Neuronal stem cell (in vitro differentiated cells): ENCODE measurements around the gene ROBO3.

ENCODE experiments used
- DNase-seq: peaks from one replicate; pipeline ENCODE4 v3.0.0-alpha.2; 2013; ENCODE audit warnings: low spot score
- H2AFZ ChIP-seq: one replicate; pipeline ENCODE4 v1.6.1; 2013; ENCODE audit warnings: mild to moderate bottlenecking, low read length, inconsistent platforms
- H2AK5ac ChIP-seq: 2 replicates; pipeline ENCODE4 v1.6.1; 2013; ENCODE audit warnings: low read depth, mild to moderate bottlenecking, inconsistent platforms, low read length, moderate library complexity, mixed read lengths
- H2BK120ac ChIP-seq: 2 replicates; pipeline ENCODE4 v1.6.1; 2013; ENCODE audit warnings: low read depth, mild to moderate bottlenecking, inconsistent platforms, low read length, moderate library complexity, mixed read lengths
- H2BK12ac ChIP-seq: one replicate; pipeline ENCODE4 v1.6.1; 2013; ENCODE audit warnings: low read length, inconsistent platforms
- H2BK15ac ChIP-seq: 2 replicates; pipeline ENCODE4 v1.6.1; 2013; ENCODE audit warnings: mild to moderate bottlenecking, low read length, inconsistent platforms, mixed read lengths
- H2BK5ac ChIP-seq: one replicate; pipeline ENCODE4 v1.6.1; 2013; ENCODE audit warnings: inconsistent platforms, mild to moderate bottlenecking, low read length, moderate library complexity
- H3K14ac ChIP-seq: one replicate; pipeline ENCODE4 v1.6.1; 2013; ENCODE audit warnings: low read length, inconsistent platforms
- H3K18ac ChIP-seq: 2 replicates; pipeline ENCODE4 v1.6.1; 2013; ENCODE audit warnings: low read length, inconsistent platforms
- H3K23ac ChIP-seq: 2 replicates; pipeline ENCODE4 v1.6.1; 2013; ENCODE audit warnings: low read depth, mild to moderate bottlenecking, mixed read lengths, low read length, inconsistent platforms; ENCODE audit not compliant: poor library complexity
- H3K27ac ChIP-seq: replicated peaks from 3 replicates; pipeline ENCODE4 v1.5.1; 2013; ENCODE audit warnings: low read length, inconsistent platforms
- H3K27me3 ChIP-seq, 3 experiments: 2 replicates each; pipeline ENCODE4 v1.6.1; 2013; ENCODE audit warnings: low read length in 3 of 3, mild to moderate bottlenecking in 2 of 3, inconsistent platforms in 1 of 3, low read depth in 1 of 3, mixed read lengths in 1 of 3, moderate library complexity in 1 of 3; ENCODE audit not compliant: control insufficient read depth in 3 of 3, insufficient read depth in 3 of 3
- H3K36me3 ChIP-seq, 2 donors: replicated peaks in 1 of 2; 2 replicates each; pipeline ENCODE4 v1.6.1; 2013; ENCODE audit warnings: low read length in 2 of 2; ENCODE audit not compliant: control insufficient read depth in 2 of 2, insufficient read depth in 2 of 2
- H3K4ac ChIP-seq: 2 replicates; pipeline ENCODE4 v1.6.1; 2013; ENCODE audit warnings: inconsistent platforms, mild to moderate bottlenecking, low read length, moderate library complexity
- H3K4me1 ChIP-seq, 2 donors: 1 replicate in 1 of 2; 2 replicates in 1 of 2; pipeline ENCODE4 v1.6.1; 2013; ENCODE audit warnings: low read length in 2 of 2, low read depth in 1 of 2; ENCODE audit not compliant: control insufficient read depth in 2 of 2, insufficient read depth in 1 of 2
- H3K4me2 ChIP-seq: one replicate; pipeline ENCODE4 v1.6.1; 2013; ENCODE audit warnings: mild to moderate bottlenecking, low read length, inconsistent platforms; ENCODE audit not compliant: insufficient read depth, poor library complexity, severe bottlenecking
- H3K4me3 ChIP-seq, 2 donors: 2 replicates each; pipeline ENCODE4 v1.5.1; 2013; ENCODE audit warnings: low read length in 2 of 2, mild to moderate bottlenecking in 2 of 2, inconsistent platforms in 1 of 2, moderate library complexity in 1 of 2
- H3K79me1 ChIP-seq: one replicate; pipeline ENCODE4 v1.6.1; 2013; ENCODE audit warnings: low read depth, mild to moderate bottlenecking, inconsistent platforms, low read length, moderate library complexity
- H3K9ac ChIP-seq: one replicate; pipeline ENCODE4 v1.6.1; 2013; ENCODE audit warnings: mild to moderate bottlenecking, low read depth, low read length, inconsistent platforms; ENCODE audit not compliant: poor library complexity
- H3K9me3 ChIP-seq, 2 donors: replicated peaks in 1 of 2; 2 replicates each; pipeline versions ENCODE3 to v1.6.1; 2013; ENCODE audit warnings: low read length in 2 of 2, mild to moderate bottlenecking in 2 of 2, inconsistent platforms in 1 of 2, low read depth in 1 of 2, mixed read lengths in 1 of 2, moderate library complexity in 1 of 2; ENCODE audit not compliant: control insufficient read depth in 2 of 2, insufficient read depth in 1 of 2
- H4K8ac ChIP-seq: one replicate; pipeline ENCODE4 v1.6.1; 2013; ENCODE audit warnings: low read depth, mild to moderate bottlenecking, inconsistent platforms, low read length, moderate library complexity
- H4K91ac ChIP-seq: one replicate; pipeline ENCODE4 v1.6.1; 2013; ENCODE audit warnings: low read length, low read depth, mild to moderate bottlenecking, inconsistent platforms; ENCODE audit not compliant: poor library complexity
- WGBS, 2 donors: extraction: QIAGEN DNeasy Blood & Tissue Kit; methylation state at CpG; one replicate each; pipeline ENCODE4 v1.1.7; 2013; ENCODE audit warnings: missing lambda C conversion rate in 2 of 2, mixed read lengths in 1 of 2; ENCODE audit not compliant: insufficient read length in 2 of 2, insufficient replicate concordance in 1 of 2; ENCODE audit errors: extremely low coverage in 2 of 2; 5-methylcytosine and 5-hydroxymethylcytosine counted together

Gene ROBO3

DNA sequence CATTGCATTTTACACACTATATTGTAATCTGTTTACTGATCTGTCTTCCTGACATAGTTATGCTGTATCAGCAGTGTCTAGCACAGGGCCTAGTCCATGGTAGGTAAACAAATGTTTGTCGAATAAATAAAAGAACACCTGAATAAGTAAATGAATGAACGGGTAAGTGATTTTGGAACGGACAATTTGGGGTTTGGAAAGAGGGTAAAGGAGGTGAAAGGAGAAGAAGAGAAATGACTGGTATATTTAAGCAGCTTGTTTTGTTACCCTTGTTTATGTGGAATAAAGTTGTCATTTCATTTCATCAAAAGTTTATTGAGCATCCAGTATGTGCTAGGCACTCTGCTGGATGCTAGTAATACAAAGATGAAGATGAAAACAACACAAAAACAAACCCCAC lies 53.7 kb downstream of the ROBO3 start, which contains the start of gene HEPN1:
TSS of gene HEPN1 (plus strand) at position 301 of the 400 bp plus-strand sequence.
- no peaks in the 10 kb centered on the region for H3K79me1 ChIP-seq
- DNase-seq: no peak
- no peak within 1 kb of the TSS for H2BK12ac ChIP-seq
- H2BK120ac ChIP-seq: no peak within 1 kb of the TSS
- 100% methylated on average over 2 of the region's 3 CpGs for WGBS, 2 donors
- no peak within 1 kb of the TSS for H4K91ac ChIP-seq
- peaks cover 0 to 64% (median 9%) of the 10 kb centered on the region in 3 experiments for H3K27me3 ChIP-seq
- no peak within 1 kb of the TSS for H3K4ac ChIP-seq
- no peak within 1 kb of the TSS for H3K23ac ChIP-seq
- no peak within 1 kb of the TSS for H3K4me3 ChIP-seq
- no peak within 1 kb of the TSS for H3K9ac ChIP-seq
- H3K27ac ChIP-seq: no peak within 1 kb of the TSS
- no peaks in the 10 kb centered on the region for H3K36me3 ChIP-seq
- no peak within 1 kb of the TSS for H2BK5ac ChIP-seq
- no peak within 1 kb of the TSS for H2AFZ ChIP-seq
- H3K4me1 ChIP-seq: peaks cover 0 to 6% of the 10 kb centered on the region in 2 donors
- H3K9me3 ChIP-seq: peaks cover 4 to 16% of the 10 kb centered on the region in 2 donors
- H3K14ac ChIP-seq: no peak within 1 kb of the TSS
- H3K18ac ChIP-seq: no peak within 1 kb of the TSS
- H4K8ac ChIP-seq: no peak within 1 kb of the TSS
- no peak within 1 kb of the TSS for H3K4me2 ChIP-seq
- no peak within 1 kb of the TSS for H2BK15ac ChIP-seq
- H2AK5ac ChIP-seq: no peak within 1 kb of the TSS

DNA sequence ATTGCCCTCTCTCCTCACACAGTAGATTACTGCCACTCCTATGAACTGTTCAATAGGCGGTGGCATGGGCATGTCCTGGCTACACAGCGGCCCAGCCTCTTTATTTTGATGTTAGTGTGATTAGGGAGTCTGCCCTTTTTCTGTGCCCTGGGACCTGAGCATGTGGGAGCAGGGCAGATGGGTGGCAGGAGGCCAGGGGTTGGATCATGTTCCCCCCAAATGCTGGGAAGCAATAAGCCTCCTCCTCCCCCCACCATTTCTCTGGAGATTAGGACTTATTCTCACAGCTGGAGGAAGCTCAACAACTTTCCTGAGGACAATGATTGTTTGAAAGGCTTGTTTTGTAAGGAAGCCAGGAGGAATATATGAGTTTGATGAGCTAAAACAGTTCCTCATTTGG lies 54.7 kb downstream of the ROBO3 start:
- peaks cover 0 to 73% (median 9%) of the 10 kb centered on the region in 3 experiments for H3K27me3 ChIP-seq
- H4K8ac ChIP-seq: no peak overlapping the region
- no peak overlapping the region for H2AFZ ChIP-seq
- H2BK12ac ChIP-seq: no peak overlapping the region
- no peaks in the 10 kb centered on the region for H3K36me3 ChIP-seq
- no peak overlapping the region for H3K18ac ChIP-seq
- no peak overlapping the region for H2BK120ac ChIP-seq
- no peak overlapping the region for H3K27ac ChIP-seq
- H3K9me3 ChIP-seq: peaks cover 4 to 16% of the 10 kb centered on the region in 2 donors
- H2AK5ac ChIP-seq: no peak overlapping the region
- H3K9ac ChIP-seq: no peak overlapping the region
- no peaks in the 10 kb centered on the region for H3K79me1 ChIP-seq
- WGBS, 2 donors: no CpG with 5 or more reads among the region's 2 CpGs
- H3K4me3 ChIP-seq: no peak overlapping the region
- peaks cover 0 to 6% of the 10 kb centered on the region in 2 donors for H3K4me1 ChIP-seq
- H3K4ac ChIP-seq: no peak overlapping the region
- H3K14ac ChIP-seq: no peak overlapping the region
- H3K4me2 ChIP-seq: no peak overlapping the region
- no peak overlapping the region for H2BK15ac ChIP-seq
- DNase-seq: no peak
- no peak overlapping the region for H3K23ac ChIP-seq
- H2BK5ac ChIP-seq: no peak overlapping the region
- H4K91ac ChIP-seq: no peak overlapping the region

DNA sequence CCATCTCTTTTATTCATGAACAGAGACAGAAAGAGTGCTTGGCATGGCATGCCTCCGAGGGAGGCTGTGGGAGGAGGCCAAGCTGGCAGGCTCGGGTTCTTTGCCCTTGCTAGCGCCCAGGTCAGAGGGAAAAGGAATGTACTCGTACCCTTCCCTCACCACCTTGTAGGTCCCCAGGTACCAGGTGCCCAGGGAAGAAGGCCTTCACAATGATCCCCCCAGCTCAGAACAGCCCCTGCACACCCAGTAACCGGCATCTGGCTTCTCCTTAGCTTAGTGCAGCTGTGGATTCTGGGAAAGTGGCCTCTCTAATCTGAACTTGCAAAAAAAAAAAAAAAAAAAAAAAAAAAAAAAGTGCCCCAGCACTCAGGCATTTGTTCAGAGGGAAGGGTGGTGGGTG lies 55.1 kb downstream of the ROBO3 start:
- Histone ChIP-seq H2BK120ac (peak overlapping the region; percentile 93), H3K14ac (no peak overlapping the region), H3K9me3 (peaks cover 4 to 16% of the 10 kb centered on the region in 2 donors), H4K91ac (no peak overlapping the region), H2AFZ (peak overlapping the region; percentile 89), H3K27me3 (peaks cover 0 to 77% (median 9%) of the 10 kb centered on the region in 3 experiments), H3K27ac (no peak overlapping the region), H3K4ac (no peak overlapping the region), H3K18ac (peak overlapping the region; percentile 56), H2BK15ac (no peak overlapping the region), H4K8ac (no peak overlapping the region), H3K36me3 (no peaks in the 10 kb centered on the region), H3K4me2 (peak overlapping the region; percentile 86), H3K4me1 (peaks cover 0 to 6% of the 10 kb centered on the region in 2 donors), H3K4me3 (peak overlapping the region in 1 of 2 donors; percentile 36), H2BK12ac (no peak overlapping the region), H3K23ac (no peak overlapping the region), H2BK5ac (no peak overlapping the region), H3K79me1 (no peaks in the 10 kb centered on the region), H3K9ac (no peak overlapping the region), H2AK5ac (no peak overlapping the region)
- no CpG with 5 or more reads among the region's 5 CpGs for WGBS, 2 donors
- DNase-seq: no peak

DNA sequence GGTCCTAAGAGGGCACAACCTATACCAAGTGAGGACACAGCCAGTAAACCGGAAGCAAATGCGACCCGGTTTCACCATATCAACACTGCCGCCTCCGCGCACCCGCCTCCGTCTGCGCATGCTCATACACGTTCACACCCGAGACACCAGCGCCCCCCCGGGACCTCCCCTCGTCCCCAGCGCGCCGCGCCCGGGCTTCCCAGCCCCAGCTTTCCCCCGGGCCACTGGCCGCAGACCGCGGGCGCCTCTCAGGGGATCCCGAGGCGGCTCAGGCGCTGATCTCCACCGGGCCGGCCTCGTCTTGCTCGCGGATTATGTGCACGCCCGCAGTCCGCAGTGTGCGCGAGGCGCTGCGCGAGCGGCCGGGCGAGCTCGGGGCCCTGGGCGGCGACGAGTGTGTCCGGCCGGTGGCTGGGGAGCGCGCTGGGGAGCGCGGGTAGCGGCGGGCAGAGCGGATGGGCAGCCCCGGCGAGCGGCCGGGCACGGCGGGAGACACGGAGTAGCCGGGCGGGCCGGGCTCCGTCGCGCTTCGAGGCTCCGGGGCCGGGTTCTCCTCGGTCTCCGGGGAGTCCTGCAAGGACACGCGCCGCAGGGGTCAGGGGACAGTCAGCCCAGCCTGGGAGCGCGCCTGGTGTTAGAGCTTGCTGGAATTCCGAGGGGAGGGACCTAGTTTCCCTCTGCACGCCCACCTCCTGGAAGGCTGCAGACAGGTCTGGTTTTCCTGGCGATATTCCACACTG lies 55.8 kb downstream of the ROBO3 start:
- Histone ChIP-seq H2BK5ac (no peak overlapping the region), H3K18ac (peak overlapping the region; percentile 91), H2BK12ac (no peak overlapping the region), H3K4me2 (peak overlapping the region; percentile 86), H3K9ac (peak overlapping the region; percentile 78), H3K4me1 (peaks cover 0 to 6% of the 10 kb centered on the region in 2 donors), H3K79me1 (no peaks in the 10 kb centered on the region), H3K23ac (no peak overlapping the region), H3K27me3 (peaks cover 0 to 79% (median 9%) of the 10 kb centered on the region in 3 experiments), H4K91ac (no peak overlapping the region), H3K36me3 (no peaks in the 10 kb centered on the region), H3K4ac (no peak overlapping the region), H3K4me3 (peak overlapping the region; percentile 36 to 80), H4K8ac (no peak overlapping the region), H2BK120ac (peak overlapping the region; percentile 93), H3K14ac (no peak overlapping the region), H2BK15ac (peak overlapping the region; percentile 60), H2AFZ (peak overlapping the region; percentile 89), H3K9me3 (peaks cover 4 to 16% of the 10 kb centered on the region in 2 donors), H2AK5ac (no peak overlapping the region), H3K27ac (no peak overlapping the region)
- peak; percentile 52 for DNase-seq
- WGBS, 2 donors: no CpG with 5 or more reads among the region's 82 CpGs
